PC-3 (cell line): ENCODE results near the gene SPPL2C. TPM values are rescaled to one million over a fixed set of nuclear protein-coding genes. Genes with fewer than 3 reads are reported as not detected.

Source experiments
- ATAC-seq: fragments of 200-7000 bp; cut with Tn5 transposase; 2 replicates; pipeline ENCODE4 v1.9.1; 2020; ENCODE audit warnings: mild to moderate bottlenecking, moderate library complexity
- BruUV-seq: library from RNA; stranded (reverse); fragments of 400-500 nt; replicated peaks from 2 replicates; lab custom pipeline; 2021; lab: Mats Ljungman, UMichigan
- CTCF ChIA-PET: fragments of 300-600 bp; sonication (Branson Sonifier 250); formaldehyde crosslinking; loops from one replicate; lab custom pipeline; 2022; ENCODE audit warnings: antibody characterized with exemption; lab: Charles Lee
- POLR2A ChIA-PET: fragments of 300-600 bp; sonication (Branson Sonifier 250); formaldehyde crosslinking; loops from one replicate; lab custom pipeline; 2022; ENCODE audit warnings: antibody characterized with exemption; ENCODE audit not compliant: unreplicated experiment; lab: Charles Lee
- DNase-seq: peaks from one replicate; pipeline ENCODE4 v3.0.0-alpha.2; 2015
- H2AFZ ChIP-seq: fragments of 300-600 bp; sonication (generic); 2 replicates; pipeline ENCODE4 v1.6.0; 2016; ENCODE audit warnings: antibody characterized with exemption, low read length
- H3F3A ChIP-seq: fragments of 300-600 bp; sonication (generic); one replicate; pipeline ENCODE4 v1.6.0; 2017; ENCODE audit warnings: antibody characterized with exemption, low read length, control low read depth, mild to moderate bottlenecking; ENCODE audit not compliant: unreplicated experiment
- H3K27ac ChIP-seq: fragments of 300-600 bp; sonication (generic); 2 replicates; pipeline ENCODE4 v1.5.1; 2016; ENCODE audit warnings: mild to moderate bottlenecking, low read length
- H3K27me3 ChIP-seq: fragments of 300-600 bp; sonication (generic); 2 replicates; pipeline ENCODE4 v1.6.1; 2016; ENCODE audit warnings: low read length, mixed read lengths
- H3K36me3 ChIP-seq: fragments of 300-600 bp; sonication (generic); 2 replicates; pipeline ENCODE4 v1.6.1; 2016; ENCODE audit warnings: low read depth, mixed run types, low read length, mixed read lengths
- H3K4me1 ChIP-seq: fragments of 300-600 bp; sonication (generic); 2 replicates; pipeline ENCODE4 v1.5.1; 2016; ENCODE audit warnings: low read length; ENCODE audit not compliant: insufficient read depth
- H3K4me2 ChIP-seq: fragments of 300-600 bp; sonication (generic); 2 replicates; pipeline ENCODE4 v1.6.0; 2016; ENCODE audit warnings: low read length
- H3K4me3 ChIP-seq: fragments of 300-600 bp; sonication (generic); 2 replicates; pipeline ENCODE4 v1.5.1; 2016; ENCODE audit warnings: mild to moderate bottlenecking, low read length, mixed read lengths
- H3K79me2 ChIP-seq: fragments of 300-600 bp; sonication (generic); 2 replicates; pipeline ENCODE4 v1.6.1; 2017; ENCODE audit warnings: low read length, mixed read lengths
- H3K9ac ChIP-seq: fragments of 300-600 bp; sonication (generic); 2 replicates; pipeline ENCODE4 v1.6.0; 2016; ENCODE audit warnings: mild to moderate bottlenecking, low read length
- H3K9me2 ChIP-seq: fragments of 300-600 bp; sonication (generic); replicated peaks from 2 replicates; pipeline ENCODE4 v1.6.1; 2016; ENCODE audit warnings: mixed run types, low read length, mixed read lengths
- H3K9me3 ChIP-seq: fragments of 300-600 bp; sonication (generic); 2 replicates; pipeline ENCODE4 v1.6.1; 2016; ENCODE audit warnings: low read length, mixed read lengths
- H4K20me1 ChIP-seq: fragments of 300-600 bp; sonication (generic); 2 replicates; pipeline ENCODE4 v1.6.1; 2016; ENCODE audit warnings: low read length, mixed read lengths
- CTCF ChIP-seq: fragments of 300-600 bp; sonication (generic); conservative IDR thresholded peaks from 2 replicates; pipeline ENCODE4 v1.5.1; 2017; ENCODE audit warnings: antibody characterized with exemption, low read depth, mild to moderate bottlenecking, low read length
- EZH2 ChIP-seq: fragments of 300-600 bp; sonication (generic); IDR thresholded peaks from one replicate; pipeline ENCODE4 v1.6.1; 2017; ENCODE audit warnings: antibody characterized with exemption, mild to moderate bottlenecking, low read length; ENCODE audit not compliant: unreplicated experiment
- EZH2phosphoT487 ChIP-seq: fragments of 300-600 bp; sonication (generic); IDR thresholded peaks from 2 replicates; pipeline ENCODE4 v1.6.1; 2018; ENCODE audit warnings: mild to moderate bottlenecking, antibody characterized with exemption, low read length, borderline replicate concordance
- intact Hi-C: fragments of 100-400 bp; cut with micrococcal nuclease; formaldehyde crosslinking; loops from 2 replicates; pipeline ENCODE4 v1.9.0; 2023
- total RNA-seq: library from RNA; depleted of rRNA; stranded (reverse); fragments of >200 nt; gene quantifications from 2 replicates; pipeline ENCODE4 v1.2.3, GENCODE V29; 2014

Gene SPPL2C
- total RNA-seq, 1 experiment from 2014 or later: not detected

DNA sequence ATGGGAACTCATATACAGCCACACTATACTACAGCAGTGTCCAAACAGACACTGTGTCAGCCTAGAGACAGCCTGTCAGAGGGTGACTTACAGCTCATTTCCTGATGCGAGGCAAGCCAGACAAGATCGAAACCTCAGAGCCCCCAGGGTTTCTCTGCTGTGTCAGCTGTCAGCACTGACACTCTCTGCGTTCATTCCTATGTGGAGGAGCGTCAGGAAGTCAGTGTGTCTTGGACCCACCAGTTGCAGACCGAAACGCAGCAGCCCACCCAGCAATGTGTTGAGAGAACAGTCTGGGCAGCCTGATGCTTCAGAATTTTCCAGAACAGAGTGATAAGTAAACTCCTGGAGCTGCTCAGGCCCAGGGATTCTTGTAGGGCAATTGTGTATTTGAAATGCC, 29.0 kb downstream of the SPPL2C start:
- no peak for TF ChIP-seq CTCF
- TF ChIP-seq EZH2phosphoT487: no peak
- TF ChIP-seq EZH2: no peak
- intact Hi-C loops: no loop called here
- Histone ChIP-seq H3K27ac (no peak overlapping the region), H3K4me1 (no peaks in the 10 kb centered on the region), H3K4me2 (peak overlapping the region; percentile 45), H2AFZ (0 out of 2 replicates have a peak overlapping the region, but pooled peaks have one; percentile 24), H3F3A (no peaks in the 10 kb centered on the region), H3K79me2 (no peaks in the 10 kb centered on the region), H3K9me2 (no peaks in the 10 kb centered on the region), H4K20me1 (no peaks in the 10 kb centered on the region), H3K9ac (no peak overlapping the region), H3K9me3 (no peaks in the 10 kb centered on the region), H3K36me3 (no peaks in the 10 kb centered on the region), H3K4me3 (no peak overlapping the region), H3K27me3 (peaks cover 25% of the 10 kb centered on the region)
- ATAC-seq (peak; percentile 43; the same call in 1 of the 2 replicates), DNase-seq (peak; percentile 34)
- ChIA-PET CTCF (interaction anchor here (0.6 kb wide), 1 partner anchor 76 kb away, joined by 3 read pairs; no protein-coding TSS in a partner anchor), POLR2A (interaction anchor here (0.7 kb wide), 1 partner anchor 57 kb away, joined by 5 read pairs; no protein-coding TSS in a partner anchor)
- BruUV-seq: no TSS peak

DNA sequence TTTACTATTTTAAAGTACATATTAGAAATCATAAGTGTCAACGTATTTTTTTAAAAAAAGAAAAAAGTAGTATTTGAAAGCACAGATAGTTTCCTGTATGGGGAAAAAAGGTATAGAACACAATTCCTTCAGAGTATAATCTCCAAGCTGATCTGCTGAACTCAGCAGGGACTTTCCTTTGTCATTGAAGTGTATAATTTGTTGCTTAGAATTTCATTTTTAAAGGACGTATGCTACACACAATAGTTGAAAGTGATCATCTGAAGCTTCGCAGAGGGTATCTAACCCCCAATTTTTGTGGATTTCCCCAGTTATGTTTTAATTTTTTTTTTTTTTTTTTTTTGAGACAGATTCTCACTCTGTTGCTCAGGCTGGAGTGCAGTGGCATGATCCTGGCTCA, 29.5 kb downstream of the SPPL2C start:
- no peak for DNase-seq
- Histone ChIP-seq H2AFZ (no peak overlapping the region), H3K9me3 (no peaks in the 10 kb centered on the region), H3K9ac (no peak overlapping the region), H3K27ac (no peak overlapping the region), H3K36me3 (no peaks in the 10 kb centered on the region), H3K9me2 (no peaks in the 10 kb centered on the region), H3K79me2 (no peaks in the 10 kb centered on the region), H3K27me3 (peaks cover 25% of the 10 kb centered on the region), H3K4me1 (no peaks in the 10 kb centered on the region), H3F3A (no peaks in the 10 kb centered on the region), H3K4me3 (no peak overlapping the region), H4K20me1 (no peaks in the 10 kb centered on the region), H3K4me2 (no peak overlapping the region; the same call in 1 of the 2 replicates)
- no peak for ATAC-seq
- TF ChIP-seq EZH2phosphoT487: no peak
- TF ChIP-seq CTCF: no peak
- TF ChIP-seq EZH2: no peak
- CTCF ChIA-PET: no interaction called here
- intact Hi-C loops: no loop called here
- POLR2A ChIA-PET: no interaction called here
- BruUV-seq: no TSS peak

- no TSS peak for BruUV-seq
- Histone ChIP-seq H2AFZ (no peak overlapping the region), H3K4me3 (no peak overlapping the region), H4K20me1 (no peaks in the 10 kb centered on the region), H3K79me2 (no peaks in the 10 kb centered on the region), H3K9me3 (no peaks in the 10 kb centered on the region), H3K9me2 (no peaks in the 10 kb centered on the region), H3K4me1 (no peaks in the 10 kb centered on the region), H3K36me3 (no peaks in the 10 kb centered on the region), H3K27ac (no peak overlapping the region), H3K27me3 (peaks cover 37% of the 10 kb centered on the region), H3F3A (no peaks in the 10 kb centered on the region), H3K9ac (no peak overlapping the region), H3K4me2 (no peak overlapping the region)
- CTCF ChIA-PET: interaction anchor here (0.6 kb wide), 1 partner anchor 155 kb away, joined by 3 read pairs; no protein-coding TSS in a partner anchor
- intact Hi-C loops: no loop called here
- ATAC-seq (no peak), DNase-seq (no peak)
- TF ChIP-seq EZH2phosphoT487: no peak
- TF ChIP-seq EZH2: no peak
- TF ChIP-seq CTCF: no peak
- POLR2A ChIA-PET: no interaction called here
Observed at GRCh38 chr17:45876539-45876938, 31.9 kb downstream of the SPPL2C start.
